HG03103 (cell line): Measurements from ENCODE around the gene ARMH1.
A peak's percentile ranks its signal among the peaks of the same experiment; 100 is the strongest.
"Not testable (repeated sequence)": the region's sequence is repeated elsewhere in the genome, so short reads cannot be mapped to it uniquely, and the experiment has no call there.

Experiments
- ATAC-seq: cut with Tn5 transposase; IDR thresholded peaks from one replicate; pipeline ENCODE4 v1.9.1; 2021; ENCODE audit warnings: low read depth; ENCODE audit not compliant: unreplicated experiment

ARMH1 gene

DNA sequence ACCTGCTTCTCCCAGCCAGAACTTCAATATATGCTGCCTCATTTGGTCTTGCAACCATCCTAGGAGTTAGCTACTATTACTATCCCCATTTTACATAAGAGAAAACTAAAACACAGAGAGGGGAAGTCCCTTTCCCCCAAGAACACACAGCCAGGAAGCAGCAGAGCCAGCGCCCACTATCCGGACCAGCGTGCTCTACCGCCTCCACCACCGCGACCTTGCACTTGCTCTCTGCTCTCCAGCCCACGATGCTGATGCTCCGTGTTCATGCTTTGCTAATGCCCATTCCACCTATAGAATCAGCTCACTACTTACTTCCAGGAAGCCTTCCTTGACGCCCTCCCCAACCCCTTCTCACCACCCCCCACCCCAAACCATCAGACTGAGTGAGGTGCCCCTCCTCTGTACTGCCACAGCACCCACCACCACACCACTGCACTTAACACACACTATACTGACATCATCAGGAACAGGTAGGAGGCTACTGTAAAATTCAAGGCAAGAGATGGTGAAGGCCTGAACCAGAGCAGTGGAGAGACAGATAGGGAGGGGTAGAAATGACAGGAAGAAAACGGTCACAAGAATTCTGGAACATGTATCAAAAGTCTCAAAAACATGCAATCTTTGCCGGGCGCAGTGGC is 9.7 kb upstream of the ARMH1 start:
- ATAC-seq: no peak

- not testable (repeated sequence) for ATAC-seq
Measured at GRCh38 chr1:44666719-44667118, 7.8 kb upstream of the ARMH1 start.

GRCh38 chr1:44670751-44671640 is 3.5 kb upstream of the ARMH1 start:
- no peak for ATAC-seq

DNA sequence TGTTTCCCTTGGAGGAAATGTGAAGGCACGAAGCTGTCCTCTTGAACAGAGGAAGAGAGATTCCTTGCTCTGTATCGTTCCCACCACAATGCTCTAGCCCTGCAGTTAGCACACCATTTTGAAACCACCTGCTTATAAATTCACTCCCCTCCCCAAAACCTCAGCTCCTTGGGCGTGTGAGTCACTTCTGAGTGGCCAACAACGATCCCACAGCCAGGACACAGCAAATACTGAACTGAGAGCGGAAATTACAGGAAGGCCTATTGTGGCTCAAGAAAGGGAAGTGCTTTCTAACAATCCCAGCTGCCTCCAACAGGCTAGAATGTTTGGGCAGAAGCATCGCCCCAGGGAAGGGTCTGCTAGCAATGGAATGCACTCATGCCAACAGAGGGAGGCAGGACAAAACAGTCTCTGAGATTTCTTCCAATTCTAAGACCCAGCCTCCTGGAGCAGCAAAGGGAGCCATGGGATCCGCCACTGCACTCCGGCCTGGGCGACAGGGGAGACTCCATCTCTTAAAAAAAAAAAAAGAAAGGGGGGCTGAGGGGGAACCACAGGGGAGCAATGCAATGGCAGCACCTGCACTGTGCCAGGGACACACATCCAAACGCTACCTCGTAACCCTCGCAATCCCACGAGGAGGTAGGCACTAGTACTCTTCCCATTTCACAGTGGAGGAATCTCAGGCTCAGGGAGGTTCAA is 2.1 kb upstream of the ARMH1 start:
- ATAC-seq: no peak

DNA sequence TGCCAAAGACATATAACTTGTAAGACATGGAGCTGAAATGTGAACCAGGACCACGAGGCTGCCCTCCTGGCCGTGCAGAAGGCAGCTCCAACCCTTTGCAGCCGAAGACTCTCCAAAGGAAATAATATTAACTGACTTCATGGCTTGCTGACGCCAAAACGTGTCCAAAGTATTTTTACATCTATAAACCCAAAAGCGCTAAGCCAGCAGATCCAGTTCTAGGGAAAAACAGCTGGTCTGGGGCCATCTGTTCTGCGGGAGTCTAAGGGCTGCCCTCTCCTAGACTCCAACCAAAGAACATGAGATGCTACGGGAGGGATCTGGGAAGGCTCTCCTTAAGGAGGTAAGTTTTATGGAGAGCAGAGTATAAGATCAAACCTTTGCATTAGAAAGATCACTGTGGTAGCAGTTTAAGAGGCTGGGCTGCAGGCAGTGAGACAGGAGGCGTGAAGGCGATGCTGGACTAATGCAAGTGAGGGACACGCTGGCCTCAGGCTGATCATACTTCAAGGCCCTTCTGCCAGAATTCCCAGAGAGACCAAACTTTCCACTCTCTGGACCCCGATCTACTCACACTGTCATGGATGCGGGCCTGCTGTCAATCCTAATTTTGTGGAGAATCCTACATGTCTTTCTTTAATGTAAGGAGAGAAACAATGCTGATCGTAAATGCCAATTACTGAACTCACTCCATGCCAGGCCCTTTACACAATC is 1.4 kb upstream of the ARMH1 start:
- ATAC-seq: no peak

GRCh38 chr1:44673675-44674112 is 820 bp upstream of the ARMH1 start:
- peak; percentile 2 for ATAC-seq

GRCh38 chr1:44675186-44675585 is 672 bp downstream of the ARMH1 start:
- no peak for ATAC-seq

DNA sequence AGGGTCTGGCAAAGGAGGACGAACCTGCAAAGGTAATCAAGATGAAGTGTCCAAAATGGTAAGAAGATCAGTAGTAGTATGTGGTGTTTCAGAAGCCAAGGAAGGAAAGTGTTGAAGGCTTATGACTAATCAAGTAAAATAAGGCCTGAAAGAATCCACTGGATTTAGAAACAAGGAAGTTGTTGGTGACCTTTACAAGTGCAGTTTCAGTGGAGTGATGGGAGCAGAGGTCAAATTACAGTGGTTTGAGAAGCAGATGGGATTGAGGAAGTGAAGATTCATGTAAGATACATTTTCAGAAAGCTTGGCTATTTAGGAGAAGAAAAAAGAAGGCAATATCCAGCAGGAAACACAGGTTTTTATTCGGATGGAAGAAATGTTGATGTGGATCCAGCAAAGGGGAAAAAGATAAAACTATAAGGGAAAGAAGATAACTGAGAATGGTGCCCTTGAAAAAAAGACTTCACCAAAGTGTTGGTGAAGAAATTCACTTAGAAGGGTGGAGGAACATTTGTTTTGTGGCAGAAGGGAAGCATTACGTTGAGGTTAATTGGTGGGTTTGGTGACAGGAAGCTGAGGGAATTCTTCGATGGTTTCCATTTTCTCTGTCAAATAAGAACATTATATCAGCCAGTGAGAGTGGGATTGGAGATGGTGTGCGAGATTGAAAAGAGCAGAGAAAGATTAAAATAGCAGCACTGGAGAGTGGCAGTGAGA is 2.1 kb downstream of the ARMH1 start:
- no peak for ATAC-seq

DNA sequence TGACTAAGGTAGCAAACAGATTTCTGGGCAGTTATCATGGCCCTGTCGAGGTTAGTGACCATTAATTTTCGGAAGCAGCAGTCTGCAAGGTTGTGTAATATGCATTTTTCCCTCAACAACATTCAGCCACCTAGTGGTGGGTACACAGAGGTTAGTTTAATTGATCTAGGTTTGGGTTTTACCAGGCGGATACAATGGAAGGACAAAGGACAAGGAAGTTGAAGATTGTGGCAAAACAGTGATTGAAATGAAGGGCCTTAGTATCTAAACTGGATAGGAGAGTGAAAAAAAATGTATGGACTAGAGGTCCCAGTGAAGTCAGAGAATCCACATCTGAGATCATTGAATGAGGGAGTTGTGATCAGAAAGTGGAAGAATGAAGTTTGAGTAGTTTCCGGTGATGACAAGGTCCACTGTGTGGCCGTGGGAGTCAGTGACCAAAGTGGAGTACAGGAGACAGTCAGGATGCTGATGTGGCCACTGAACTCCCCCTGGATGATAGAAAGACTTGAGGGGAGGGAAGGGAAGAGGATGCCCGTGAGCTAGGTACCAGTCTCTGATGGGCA is 2.8 kb downstream of the ARMH1 start:
- ATAC-seq: no peak

DNA sequence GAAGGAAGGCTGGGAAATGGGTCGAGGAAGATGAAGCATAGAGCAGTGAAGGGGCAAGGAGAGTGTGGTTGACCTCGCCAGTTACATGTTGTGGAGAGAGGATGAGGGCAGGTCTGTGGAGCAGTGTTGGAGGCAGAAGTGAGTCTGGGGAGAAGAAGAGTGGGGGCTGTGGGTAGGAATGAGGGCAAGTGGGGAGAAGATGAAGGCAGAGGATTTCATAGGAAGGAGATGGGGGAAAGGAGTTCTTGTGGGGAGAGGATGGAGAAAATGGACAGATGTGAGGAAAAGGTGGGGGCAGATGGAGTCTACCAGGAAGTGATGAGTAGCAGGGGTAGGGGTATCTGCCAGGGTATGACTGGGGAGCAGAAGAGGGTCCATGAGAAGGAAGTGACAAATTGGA is 3.6 kb downstream of the ARMH1 start:
- ATAC-seq: no peak

DNA sequence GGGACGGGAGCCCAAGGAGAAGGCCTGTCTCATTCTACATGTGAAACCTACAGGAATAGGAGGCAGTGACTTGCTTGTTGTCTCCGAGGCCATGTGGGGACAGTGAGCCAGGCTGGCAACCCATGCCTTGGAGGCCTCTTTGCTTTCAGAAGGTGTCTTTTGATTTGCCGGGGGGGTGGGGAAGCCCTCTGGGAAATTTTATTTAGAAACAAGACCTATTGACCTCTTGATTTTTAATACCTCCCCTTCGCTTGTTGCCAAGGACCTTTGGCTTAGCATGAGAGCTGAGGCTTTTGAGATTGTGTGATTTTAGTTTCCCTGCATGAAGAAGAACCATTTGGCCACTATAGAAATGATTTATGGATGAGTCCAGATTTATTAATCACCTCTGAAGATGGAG is 4.1 kb downstream of the ARMH1 start:
- ATAC-seq: no peak

- no peak for ATAC-seq
Measured at GRCh38 chr1:44679468-44679867, 5.0 kb downstream of the ARMH1 start.

DNA sequence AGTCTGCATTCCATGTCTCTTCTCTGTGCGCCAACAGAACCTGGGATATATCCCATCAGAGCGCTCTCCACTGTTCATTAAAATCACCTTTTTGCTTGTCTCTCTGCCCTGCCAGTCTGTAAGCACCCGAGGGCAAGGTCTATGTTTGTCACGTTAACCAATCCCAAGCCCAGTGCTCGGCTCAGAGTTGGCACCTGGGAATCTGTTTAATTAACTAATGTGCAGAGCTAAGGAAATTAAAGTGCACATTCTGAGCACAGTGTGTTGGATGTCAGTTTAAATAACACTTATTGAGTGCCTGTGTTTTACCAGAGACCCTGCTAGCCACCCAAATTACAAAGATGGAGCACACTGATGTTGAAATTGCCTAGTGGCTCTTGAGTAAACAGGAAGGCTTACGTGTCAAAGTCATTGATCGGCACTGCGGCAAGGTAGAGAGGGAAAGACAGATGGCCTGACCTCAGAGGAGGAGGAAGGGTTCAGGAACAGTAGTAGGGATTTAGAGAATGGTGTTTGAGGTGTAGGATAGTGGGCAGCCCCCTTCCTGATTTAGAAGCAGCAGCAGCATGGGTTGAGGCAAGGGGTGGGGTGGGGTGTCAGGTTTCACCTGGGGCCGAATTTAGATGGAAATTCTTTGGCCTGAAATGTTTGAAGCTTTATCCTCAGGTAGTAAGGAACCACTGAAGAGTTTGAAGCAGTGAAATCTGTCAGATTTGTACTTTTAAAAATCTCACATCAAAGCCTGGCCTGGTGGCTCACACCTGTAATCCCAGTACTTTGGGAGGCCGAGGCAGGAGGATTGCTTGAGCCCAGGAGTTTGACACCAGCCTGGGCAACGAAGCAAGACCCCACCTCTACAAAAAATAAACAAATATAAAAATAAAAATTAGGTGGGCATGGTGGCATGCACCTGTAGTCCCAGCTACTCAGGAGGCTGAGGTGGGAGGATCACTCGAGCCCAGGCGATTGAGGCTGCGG is 7.7 kb downstream of the ARMH1 start:
- ATAC-seq: no peak

GRCh38 chr1:44682883-44683265 is 8.4 kb downstream of the ARMH1 start:
- no peak for ATAC-seq

GRCh38 chr1:44684525-44684924 is 10.0 kb downstream of the ARMH1 start:
- ATAC-seq: peak; percentile 68

DNA sequence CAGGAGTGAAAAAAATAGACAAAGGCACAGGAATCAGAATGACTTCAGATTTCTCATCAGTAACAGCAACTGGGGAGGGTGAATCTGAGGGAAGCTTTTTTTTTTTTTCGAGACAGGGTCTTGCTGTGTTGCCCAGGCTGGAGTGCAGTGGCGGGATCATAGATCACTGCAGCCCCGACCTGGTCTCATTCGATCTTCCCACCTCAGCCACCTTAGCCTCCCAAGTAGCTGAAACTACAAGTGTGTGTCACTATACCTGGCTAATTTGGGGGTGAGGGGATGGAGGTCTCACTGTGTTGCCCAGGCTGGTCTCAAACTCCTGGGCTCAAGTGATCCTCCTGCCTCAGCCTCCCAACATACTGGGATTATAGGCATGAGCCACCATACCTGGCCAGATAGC is 10.7 kb downstream of the ARMH1 start:
- no peak for ATAC-seq

DNA sequence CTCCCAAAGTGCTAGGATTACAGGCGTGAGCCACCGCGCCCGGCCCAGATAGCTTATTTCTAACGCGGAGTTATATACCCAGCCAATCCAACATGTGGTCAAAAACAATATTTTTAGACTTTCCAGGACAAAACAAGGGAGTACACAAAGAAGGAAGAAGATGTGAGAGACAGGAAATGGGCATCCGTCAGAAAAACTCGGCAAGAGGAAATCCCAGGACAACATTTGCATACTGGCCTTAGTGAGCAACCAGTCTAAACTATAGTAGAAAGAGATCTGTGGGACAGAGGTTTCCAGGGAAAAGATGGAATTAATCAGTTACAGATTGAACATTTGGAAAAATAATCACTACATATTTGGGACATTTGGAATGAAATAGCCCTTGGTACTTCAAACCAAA is 11.4 kb downstream of the ARMH1 start:
- ATAC-seq: no peak

GRCh38 chr1:44688760-44689446 is 14.4 kb downstream of the ARMH1 start:
- ATAC-seq: no peak
